ENCODE measurements around the gene GTF2I.
"Not testable (repeated sequence)": the region's sequence is repeated elsewhere in the genome, so short reads cannot be mapped to it uniquely, and the experiment has no call there.

The GTF2I gene

GRCh38 chr7:74717889-74718288, 60.4 kb downstream of the GTF2I start:
- DNase-seq: no peak

DNA sequence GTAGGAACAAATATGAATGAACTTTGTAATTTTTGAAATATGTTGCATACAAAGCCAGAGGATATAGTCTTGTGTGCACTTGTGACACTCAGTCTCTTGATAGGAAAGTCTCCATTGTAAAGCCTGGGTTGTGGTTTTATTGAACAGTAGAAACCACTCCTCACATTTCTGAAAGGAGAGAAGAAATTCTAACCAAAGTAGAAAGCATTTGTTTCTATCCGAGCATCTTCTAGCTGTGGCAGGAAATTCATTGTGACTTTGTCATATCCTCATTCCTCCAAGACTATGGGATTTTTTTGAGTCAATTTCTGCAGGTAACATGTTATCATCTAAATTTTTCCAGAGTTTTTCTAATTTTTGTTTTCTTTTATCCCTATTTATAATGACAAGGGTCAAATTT, 60.8 kb downstream of the GTF2I start:
- DNase-seq: no peak

DNA sequence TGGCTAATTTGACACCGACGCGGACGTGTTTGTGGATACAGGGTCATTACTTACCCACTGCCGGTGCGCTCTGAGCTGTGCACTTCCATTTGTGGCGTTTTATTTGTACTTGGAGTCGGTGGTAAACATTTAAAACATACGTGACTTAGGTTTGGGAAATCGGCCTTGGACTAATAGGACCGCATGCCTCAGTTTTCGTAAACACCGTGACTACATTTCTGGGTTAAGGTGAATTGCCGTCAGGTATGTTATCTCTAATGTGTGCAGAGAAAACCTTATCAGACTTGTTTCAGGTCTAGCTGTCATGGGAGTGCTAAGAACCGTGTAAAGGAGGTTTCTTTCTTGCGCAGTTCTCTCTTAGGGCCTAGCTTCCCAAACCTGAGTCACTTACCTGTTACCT, 64.6 kb downstream of the GTF2I start:
- no peak for DNase-seq

- no peak for DNase-seq
These were observed 68.3 kb downstream of the GTF2I start for GRCh38 chr7:74725840-74726239.

GRCh38 chr7:74726309-74727101, 69.0 kb downstream of the GTF2I start:
- DNase-seq: no peak

- not testable (repeated sequence) for DNase-seq
These were observed 71.2 kb downstream of the GTF2I start for GRCh38 chr7:74728686-74729085.

DNA sequence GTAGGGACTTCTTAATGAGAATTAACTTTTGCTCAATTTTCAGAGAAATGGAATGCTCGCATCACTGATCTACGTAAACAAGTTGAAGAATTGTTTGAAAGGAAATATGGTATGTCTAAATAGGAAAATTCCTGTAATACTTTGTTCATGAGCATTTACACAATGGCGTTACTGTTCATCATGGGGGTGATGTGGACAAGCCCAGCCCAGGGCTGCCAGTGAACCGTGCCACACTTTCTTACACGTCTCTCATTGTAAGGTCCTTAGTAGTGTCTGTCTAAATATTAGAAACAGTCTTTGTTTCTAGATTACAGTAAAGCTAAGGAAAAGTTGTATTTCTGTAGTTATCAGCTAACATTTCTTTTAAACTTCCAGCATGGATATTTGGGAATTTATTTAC, 72.7 kb downstream of the GTF2I start:
- DNase-seq: not testable (repeated sequence)

DNA sequence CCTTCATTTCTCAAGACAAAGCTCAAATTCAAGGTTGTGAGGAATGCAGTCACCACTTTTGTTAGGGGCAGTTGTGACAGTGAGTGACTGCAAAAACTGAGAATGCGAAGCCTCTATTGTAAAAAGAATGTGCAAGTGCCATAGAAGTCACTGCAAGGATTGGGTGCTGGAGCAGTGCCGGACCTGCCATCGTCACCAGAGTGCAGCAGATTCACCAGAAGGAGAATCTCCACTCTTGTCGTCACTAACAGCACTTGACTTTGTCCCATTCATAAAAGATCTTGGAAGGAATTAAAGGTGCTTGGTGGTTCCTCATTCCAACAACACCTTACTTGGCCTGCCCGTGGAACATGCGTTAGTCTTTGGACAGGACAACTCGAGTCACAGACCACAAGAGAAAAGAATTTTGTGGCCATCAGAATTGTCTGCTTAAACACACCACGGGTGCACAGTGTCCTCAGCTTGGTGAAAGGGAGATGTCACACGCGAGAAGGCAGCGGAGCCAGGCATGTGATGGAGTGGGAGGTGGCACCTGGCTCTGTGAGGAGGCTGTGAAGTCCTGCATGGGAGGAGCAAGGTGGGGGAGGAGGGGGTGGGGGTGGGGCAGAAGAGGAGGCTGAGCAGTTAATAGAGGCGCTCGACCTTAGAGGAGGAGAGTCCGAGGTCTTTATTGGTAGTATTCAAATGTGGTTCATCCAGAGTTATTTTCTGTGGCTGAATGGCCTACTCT, 82.6 kb downstream of the GTF2I start:
- not testable (repeated sequence) for DNase-seq

DNA sequence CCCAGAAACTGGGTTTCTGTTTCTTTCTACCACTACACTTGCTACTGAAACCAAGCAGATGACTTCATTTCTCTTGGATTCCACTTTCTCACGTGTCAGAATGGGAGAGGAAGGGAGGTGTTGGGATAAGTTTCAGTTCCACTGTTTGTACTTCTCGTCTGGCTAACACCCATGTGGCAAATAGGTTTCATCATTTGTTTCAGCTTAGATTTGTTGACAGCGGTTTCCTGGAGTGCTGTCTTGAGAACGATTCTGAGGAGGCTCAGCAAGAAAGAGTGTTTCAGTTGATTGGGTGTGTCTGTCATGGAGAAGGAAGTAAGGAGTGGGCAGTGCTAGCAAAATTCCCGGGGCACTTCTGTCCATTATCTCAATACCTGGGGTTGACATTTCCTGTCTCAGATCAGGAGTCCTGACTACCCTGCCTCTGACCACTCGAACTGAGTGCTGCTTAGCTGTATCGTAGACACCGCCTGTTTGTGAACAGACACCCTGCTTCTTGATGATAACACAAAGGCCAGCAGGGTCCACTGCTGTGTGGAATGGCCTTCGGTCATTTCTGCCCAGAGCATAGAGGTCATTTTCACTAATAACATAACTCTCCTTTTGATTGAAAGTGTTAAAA, 86.5 kb downstream of the GTF2I start:
- not testable (repeated sequence) for DNase-seq

GRCh38 chr7:74753921-74754482, 96.5 kb downstream of the GTF2I start:
- not testable (repeated sequence) for DNase-seq

GRCh38 chr7:74756673-74757072, 99.2 kb downstream of the GTF2I start:
- not testable (repeated sequence) for DNase-seq

GRCh38 chr7:74758268-74758667, 100.8 kb downstream of the GTF2I start:
- DNase-seq: not testable (repeated sequence)

- not testable (repeated sequence) for DNase-seq
These were observed 101.5 kb downstream of the GTF2I start for GRCh38 chr7:74758982-74759381.

DNA sequence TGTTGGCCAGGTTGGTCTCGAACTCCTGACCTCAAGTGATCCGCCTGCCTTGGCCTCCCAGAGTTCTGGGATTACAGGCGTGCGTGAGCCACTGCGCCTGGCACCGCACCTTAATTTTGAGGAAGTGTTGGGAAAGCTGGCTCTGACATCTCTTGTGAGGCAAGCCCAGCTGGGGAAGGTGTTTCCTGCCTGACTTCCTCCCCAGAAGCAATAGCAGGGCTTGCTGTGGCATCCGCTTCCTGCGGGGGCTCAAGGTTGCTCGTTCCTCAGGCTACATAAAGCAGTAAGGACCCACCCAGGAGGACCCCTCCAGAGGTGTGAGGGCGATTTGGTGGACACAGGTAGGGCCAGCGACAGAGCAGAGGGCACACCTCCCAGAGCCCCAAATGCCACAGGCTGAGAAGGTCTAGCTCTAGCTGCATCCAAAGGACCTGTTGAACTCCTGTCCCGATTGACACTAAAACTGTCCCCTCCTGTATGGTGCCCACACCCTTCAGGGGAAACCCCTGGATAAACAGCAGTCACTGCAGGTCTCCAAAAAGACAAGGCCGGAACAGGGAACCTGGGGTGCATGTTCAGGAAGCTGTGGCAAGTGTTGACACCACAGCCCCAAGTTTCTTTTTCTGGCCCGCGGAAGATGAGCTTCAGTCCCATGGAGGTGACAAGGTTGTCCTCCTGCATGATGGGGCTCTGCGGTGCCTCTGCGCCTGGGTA, 107.8 kb downstream of the GTF2I start:
- DNase-seq: not testable (repeated sequence)

DNA sequence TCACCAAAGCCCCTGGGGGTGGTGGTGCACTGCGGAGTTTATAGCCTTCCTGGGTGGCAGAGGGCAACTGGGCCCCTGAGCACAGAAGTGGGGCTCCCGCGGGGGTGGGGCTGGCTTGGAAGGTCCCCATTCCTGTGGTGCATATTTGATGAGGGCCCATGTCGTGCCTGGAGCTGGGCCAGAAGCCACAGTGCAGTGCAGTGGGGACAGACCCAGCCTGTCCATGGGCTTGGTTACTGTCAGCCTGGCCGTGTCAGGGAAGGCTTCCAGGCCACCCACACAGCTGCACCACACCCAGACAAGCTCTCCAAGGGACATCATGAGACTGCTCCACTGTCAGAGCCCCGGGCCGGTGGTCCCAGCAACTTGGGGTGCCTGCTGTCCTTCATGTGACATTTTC, 109.0 kb downstream of the GTF2I start:
- not testable (repeated sequence) for DNase-seq

- DNase-seq: not testable (repeated sequence)
These were observed 109.5 kb downstream of the GTF2I start for GRCh38 chr7:74766991-74767390.

DNA sequence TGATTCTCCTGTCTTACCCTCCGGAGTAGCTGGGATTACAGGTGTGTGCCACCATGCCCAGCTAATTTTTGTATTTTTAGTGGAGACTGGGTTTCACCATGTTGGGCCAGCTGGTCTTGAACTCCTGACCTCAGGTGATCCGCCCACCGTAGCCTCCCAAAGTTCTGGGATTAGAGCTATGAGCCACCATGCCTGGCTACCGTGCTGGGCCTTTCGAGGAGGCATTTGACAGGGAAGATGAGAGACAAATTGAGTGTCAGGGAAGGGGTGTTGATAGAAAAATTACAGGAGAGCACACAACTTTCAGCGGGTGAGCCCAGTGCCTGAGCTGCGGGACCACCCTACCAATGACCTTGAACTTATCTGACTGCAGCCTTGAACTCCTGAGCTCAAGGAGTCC, 112.5 kb downstream of the GTF2I start:
- DNase-seq: not testable (repeated sequence)

DNA sequence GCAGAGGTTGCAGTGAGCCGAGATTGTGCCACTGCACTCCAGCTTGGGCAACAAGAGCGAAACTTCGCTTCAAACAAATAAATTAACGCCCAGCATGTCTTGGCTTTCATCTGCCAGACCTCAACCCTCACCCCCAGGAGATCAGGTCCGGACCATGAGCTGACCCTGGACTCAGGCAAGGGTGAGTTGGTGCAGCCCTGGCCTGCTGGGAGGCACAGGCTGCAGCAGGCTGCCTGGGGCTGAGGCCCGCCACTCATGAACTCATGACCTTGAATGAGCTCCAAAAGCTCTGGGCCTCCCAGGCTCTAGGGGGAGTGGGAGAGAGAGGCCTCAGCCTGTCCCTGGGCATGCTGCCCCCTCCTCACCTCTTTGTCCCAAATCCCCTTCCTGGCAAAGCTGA, 114.6 kb downstream of the GTF2I start:
- DNase-seq: not testable (repeated sequence)

GRCh38 chr7:74773760-74774750, 116.5 kb downstream of the GTF2I start, which contains the start of gene NCF1:
Gene NCF1 (plus strand): TSS chr7:74774011. CDS start chr7:74774032, 21 bp downstream.
- DNase-seq: not testable (repeated sequence)

DNA sequence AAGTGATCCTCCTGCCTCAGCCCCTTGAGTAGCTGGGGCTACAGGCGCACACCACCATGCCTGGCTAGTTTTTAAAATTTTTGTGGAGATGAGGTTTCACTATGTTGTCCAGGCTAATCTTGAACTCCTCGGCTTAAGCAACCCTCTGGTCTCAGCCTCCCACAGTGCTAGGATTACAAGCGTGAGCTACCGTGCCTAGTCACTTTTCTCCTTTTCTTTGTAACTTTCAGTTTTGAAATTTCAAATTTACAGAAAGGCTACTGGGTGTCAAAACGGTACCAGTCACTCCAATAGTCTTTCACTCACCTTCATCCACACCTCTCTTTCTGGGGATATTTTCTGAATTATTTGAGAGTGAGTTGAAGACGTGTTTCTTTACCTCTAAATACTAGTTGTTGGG, 117.6 kb downstream of the GTF2I start:
- DNase-seq: not testable (repeated sequence)

GRCh38 chr7:74779053-74779452, 121.5 kb downstream of the GTF2I start:
- DNase-seq: not testable (repeated sequence)
